ENCODE results near the gene ZNF184.
A peak's percentile ranks its signal among the peaks of the same experiment; 100 is the strongest.
"Not testable (repeated sequence)": the region's sequence is repeated elsewhere in the genome, so short reads cannot be mapped to it uniquely, and the experiment has no call there.

Gene ZNF184

DNA sequence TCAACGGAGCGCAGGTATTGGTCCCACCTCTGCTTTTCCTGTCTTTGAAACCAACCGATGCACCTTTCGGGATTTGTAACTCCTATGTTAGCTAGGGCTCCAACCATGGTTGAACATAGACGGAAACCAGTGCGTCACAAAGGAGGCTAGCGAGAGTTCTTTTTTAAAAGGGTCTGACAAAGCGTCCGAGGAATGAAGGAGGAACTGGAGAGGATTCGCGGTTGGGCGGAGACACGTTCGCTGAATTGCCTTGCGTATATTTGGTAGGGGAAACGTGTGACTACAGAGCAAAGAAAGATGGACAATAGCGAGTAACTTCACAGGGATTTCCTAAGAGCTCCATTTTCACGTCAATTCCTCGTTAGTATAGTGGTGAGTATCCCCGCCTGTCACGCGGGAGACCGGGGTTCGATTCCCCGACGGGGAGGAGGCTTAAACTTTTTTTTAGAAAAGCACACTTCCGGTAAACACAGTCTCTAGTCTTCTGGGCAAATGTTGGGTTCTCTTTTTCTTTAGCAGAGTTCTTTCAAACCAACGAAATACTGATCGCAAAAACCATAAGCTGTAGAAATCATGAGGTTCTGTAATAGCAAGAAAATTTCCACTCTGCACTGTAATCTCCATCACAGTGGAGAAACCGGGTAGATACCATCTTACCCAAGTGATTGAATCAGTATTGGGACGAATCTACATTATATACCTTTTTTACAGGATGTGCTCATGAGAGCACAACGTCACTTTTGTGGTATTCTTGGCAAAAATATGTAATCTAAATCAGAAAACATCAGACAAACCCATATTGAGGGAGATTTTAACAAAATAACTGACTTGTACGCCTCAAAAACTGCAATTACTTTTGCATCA, 6.6 kb upstream of the ZNF184 start:
- peak; percentile 78 for DNase-seq

GRCh38 chr6:27478706-27479318, 5.9 kb upstream of the ZNF184 start:
- peak; percentile 77 for DNase-seq

DNA sequence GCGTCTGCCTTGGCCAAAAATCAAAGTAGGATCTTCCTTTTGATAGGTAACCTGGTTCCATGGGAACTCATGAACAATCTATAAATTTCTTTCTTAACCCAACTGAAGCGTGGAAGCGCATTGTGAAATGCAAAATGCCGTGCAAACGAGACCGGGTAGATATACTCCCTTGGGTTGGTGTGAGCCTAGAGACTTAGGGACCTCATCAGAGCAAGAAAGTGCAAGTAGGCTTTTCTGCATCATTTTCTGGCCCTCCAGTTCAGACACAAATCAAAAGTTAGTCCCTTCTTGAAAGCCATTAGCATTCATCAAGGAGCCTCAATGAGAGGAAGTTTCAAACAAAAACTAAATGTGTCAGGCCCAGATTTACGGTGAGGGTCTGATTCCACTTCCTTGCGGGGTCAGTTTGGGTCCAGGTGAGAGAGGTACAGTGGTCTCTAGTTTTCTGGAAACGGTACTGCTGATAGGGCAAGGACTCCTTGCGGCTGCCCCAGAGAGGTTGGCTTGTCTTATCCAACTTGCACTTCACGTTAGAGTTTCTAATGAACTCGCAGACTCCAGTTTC, 5.3 kb upstream of the ZNF184 start:
- DNase-seq = no peak

- DNase-seq = no peak
Observed at GRCh38 chr6:27477318-27478013, 4.6 kb upstream of the ZNF184 start.

DNA sequence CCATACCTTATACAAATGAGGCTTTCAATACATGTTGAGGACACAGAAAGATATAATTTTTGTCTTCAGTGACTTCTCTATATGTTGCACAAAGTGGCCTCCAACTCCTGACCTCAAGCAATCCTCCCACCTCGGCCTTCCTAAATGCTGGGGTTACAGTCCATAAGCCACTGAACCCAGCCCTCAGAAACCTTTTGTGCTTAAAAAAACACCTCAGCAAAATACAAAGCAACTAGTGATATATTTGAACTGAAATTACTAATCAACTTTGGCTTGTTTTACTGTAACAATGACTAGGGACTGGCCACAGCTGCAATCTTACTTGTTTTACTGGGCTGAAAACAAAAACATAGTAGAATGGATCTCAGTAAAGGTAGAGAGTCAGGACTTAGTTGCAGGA, 3.2 kb upstream of the ZNF184 start:
- no peak for DNase-seq

GRCh38 chr6:27474672-27475071, 1.8 kb upstream of the ZNF184 start:
- no peak for DNase-seq

- DNase-seq = no peak
Observed at GRCh38 chr6:27474172-27474465, 1.2 kb upstream of the ZNF184 start.

GRCh38 chr6:27472182-27472616, 706 bp downstream of the ZNF184 start:
- peak; percentile 60 for DNase-seq

DNA sequence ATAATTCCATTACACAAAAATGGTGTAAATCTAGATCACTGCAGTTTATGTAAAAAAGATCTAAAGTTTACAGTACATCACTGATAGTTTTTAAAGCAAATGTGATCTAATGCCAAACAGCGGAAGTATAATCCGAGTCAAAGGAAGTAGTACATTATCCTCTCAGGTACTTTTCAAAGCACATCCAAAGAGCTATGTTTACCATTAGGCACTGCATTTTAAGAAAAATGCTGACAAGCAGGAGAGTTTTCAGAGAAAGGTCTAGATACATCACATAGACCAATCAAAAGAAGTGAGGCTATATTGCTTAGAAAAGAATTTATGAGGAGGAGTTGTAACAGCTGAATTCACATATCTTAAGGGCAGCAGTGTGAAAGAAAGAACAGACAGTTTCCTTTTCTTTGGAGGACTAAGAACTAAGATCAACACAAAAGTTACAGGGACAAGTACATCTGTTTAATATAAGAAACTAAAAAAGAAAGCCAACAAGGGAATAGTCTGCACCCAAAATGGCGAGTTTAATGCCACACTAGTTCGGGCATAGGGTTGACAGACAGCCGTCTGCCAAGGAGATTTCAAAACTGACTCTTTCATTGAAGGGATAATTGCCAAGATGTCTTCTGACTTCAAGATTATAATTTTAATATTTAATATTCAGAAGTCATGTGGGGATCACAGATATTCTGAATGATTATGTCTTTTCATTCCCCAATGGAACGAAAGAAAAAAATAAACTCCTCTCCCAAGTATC, 1.4 kb downstream of the ZNF184 start:
- no peak for DNase-seq

GRCh38 chr6:27470023-27470422, 2.9 kb downstream of the ZNF184 start:
- DNase-seq = no peak

DNA sequence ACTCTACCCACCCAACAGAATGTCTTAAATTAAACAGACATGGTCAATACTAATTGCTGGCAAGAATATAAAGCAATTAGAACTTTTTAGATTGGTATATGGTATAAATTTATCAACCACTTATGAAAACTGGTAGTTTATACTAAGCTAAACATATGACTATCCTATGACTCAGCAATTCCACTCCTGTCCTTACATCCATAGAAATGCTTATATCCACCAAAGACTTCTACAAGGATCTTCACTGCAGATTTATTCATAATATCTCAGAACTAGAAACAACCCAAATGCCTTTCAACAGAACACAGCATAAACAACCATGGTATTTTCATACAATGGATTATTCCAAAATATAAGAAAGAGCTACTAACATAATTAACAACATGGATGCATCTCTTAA, 4.6 kb downstream of the ZNF184 start:
- no peak for DNase-seq

DNA sequence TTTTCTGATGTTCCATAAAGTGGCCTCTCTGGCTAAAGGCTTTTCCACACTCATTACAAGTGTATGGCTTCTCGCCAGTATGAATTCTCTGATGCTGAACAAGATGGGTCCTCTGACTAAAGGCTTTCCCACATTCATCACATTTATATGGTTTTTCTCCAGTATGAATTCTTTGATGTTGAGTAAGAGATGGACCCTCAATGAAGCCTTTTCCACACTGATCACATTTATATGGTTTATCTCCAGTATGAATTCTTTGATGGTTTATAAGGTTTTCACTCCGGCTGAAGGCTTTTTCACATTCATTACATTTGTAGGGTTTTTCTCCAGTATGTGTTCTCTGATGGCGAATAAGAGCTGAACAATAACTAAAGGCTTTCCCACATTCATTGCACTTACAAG, 20.4 kb downstream of the ZNF184 start:
- no peak for DNase-seq

DNA sequence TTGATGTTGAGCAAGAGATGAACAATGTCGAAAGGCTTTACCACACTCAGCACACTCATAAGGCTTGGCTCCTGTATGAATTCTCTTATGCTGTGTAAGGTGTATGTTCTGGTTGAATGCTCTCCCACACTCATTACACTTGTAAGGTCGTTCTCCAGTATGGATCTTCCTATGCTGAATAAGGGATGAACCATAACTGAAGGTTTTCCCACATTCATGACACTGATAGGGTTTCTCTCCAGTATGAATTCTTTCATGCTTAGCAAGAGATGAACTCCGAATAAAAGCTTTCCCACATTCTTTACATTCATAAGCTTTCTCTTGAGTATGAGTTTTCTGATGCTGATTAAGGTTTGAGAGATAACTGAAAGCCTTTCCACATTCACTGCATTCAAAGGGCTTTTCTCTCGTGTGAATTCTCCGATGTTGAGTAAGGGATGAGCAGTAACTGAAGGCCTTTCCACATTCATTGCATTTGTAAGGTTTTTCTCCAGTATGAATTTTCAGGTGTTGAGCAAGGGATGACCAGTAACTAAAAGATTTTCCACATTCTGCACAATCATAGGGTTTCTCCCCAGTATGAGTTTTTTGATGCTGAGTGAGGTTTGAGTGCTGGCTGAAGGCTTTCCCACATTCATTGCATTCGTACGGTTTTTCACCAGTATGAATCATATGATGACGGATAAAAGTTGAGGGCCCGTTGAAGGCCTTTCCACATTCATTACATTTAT, 21.1 kb downstream of the ZNF184 start:
- no peak for DNase-seq

- DNase-seq = no peak
Observed at GRCh38 chr6:27448456-27448855, 24.4 kb downstream of the ZNF184 start.

- DNase-seq = no peak
Observed at GRCh38 chr6:27442932-27443331, 30.0 kb downstream of the ZNF184 start.

DNA sequence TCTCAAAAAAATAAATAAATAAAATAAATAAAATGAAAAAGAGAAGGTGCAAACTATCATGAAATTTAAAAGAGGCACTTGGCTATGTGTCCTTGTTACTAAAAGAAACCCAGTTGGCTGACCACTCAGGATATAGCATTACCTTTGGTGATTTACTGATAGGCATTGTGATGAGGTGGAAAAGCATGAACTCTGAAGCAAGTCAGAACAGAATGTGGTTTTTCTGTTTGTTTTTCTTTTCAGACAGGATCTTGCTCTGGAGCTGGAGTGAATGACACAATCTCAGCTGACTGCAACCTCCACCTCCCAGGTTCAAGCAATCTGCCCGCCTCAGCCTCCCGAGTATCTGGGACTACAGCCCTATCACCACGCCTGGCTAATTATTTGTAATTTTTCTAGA, 31.9 kb downstream of the ZNF184 start:
- no peak for DNase-seq

GRCh38 chr6:27439371-27439770, 33.5 kb downstream of the ZNF184 start:
- no peak for DNase-seq

DNA sequence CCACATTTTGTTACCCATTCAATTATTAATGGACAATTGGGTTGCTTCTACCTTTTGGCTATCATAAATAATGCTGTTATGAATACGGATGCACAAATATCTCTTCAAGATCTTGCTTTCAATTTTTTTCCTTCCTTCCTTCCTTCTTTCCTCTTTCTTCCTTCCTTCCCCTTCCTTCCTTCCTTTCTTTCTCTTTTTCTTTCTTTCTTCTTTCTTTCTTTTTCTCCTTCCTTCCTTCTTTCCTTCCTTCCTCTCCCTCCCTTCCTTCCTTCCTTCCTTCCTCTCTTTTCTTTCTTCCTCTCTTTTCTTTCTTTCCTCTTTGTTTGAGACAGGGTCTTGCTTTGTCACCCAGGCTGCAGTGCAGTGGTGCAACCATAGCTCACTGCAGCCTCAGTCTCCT, 39.2 kb downstream of the ZNF184 start:
- no peak for DNase-seq

GRCh38 chr6:27428966-27429365, 43.9 kb downstream of the ZNF184 start:
- DNase-seq = no peak

GRCh38 chr6:27428502-27428901, 44.4 kb downstream of the ZNF184 start:
- no peak for DNase-seq

DNA sequence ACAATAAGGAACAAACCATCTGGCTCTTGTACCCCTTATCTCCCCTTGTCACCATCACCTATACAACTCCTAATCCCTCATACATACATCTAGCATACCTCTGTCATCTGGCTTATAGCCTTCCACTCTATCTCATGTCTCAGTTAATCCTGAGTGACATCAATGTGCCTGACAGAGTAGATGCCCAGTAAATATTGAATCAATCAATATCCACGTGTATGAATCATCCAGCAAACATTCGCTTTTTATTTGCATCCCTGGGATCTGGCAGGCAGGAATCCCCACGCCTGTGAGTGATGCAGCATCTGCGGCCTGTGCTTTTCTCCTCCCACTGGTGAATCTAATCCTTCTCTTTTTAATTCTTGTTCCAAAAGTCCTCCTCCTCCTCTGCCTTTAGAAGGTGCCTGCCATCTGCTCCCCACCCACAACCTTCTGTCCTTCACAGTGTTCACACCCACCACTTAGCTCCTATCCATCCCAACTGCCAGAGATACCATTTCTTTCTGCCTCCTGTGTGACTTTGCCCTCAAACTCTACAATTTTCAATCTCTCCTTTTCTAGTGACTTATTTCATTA, 46.8 kb downstream of the ZNF184 start:
- DNase-seq = no peak

GRCh38 chr6:27424851-27425250, 48.1 kb downstream of the ZNF184 start:
- DNase-seq = not testable (repeated sequence)

Measured in T-helper 9 cell (primary cell).